Measurements from ENCODE around the gene SNORC.

SNORC gene

DNA sequence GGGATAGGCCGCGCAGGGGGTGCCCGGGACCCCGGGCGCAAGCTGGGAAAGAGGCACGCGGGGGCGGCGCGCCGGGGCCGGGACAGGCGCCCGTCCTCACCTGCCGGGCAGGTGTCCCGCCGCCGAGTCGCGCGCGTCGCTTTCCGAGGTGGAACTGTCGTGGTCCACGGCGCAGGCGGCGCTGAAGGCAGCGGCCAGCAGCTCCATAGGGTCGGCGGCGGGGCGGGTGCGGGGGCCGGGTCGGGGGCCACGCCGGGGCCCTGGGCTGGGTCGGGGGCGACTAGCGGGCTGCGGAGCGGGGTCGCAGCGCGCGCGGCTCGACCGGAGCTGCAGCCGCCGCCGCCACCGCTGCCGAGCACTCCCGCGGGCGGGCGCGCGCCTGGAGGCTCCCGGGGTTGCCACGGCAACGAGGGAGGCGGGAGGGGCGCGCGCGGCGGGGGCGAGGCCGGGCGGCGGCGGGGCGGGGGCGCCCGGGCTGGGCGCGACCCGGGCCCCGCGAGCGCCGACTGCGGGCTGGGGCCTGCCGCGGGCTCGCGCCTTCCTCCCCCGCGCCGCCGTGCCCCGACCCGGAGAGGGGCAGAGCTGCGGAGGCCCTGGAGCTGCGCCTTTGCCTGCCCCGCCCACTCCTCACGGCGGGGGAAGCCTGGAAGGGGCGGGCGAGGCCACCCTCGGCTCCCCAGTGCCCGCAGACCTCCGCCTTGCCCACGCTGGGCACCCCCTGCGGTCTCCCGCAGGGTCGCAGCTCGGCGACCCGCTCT lies 57.9 kb downstream of the SNORC start:
- no peak for DNase-seq

All from NCI-H2227 treated with DMSO at 0.1 percent for 48 hours (cell line).